Progenitor cell of endocrine pancreas (in vitro differentiated cells): Measurements from ENCODE around the gene OR52E6. TPM values are rescaled to one million over a fixed set of nuclear protein-coding genes. Genes with fewer than 3 reads are reported as not detected.

Source experiments
- DNase-seq: peaks from one replicate; pipeline ENCODE4 v3.0.0; 2021; ENCODE audit warnings: low spot score; ENCODE audit not compliant: unreplicated experiment
- H3K27ac Mint-ChIP-seq: 2 replicates; pipeline ENCODE4 v1.8.0; 2021; ENCODE audit warnings: mild to moderate bottlenecking, moderate library complexity, mixed read lengths
- H3K27me3 Mint-ChIP-seq: 2 replicates; pipeline ENCODE4 v1.8.0; 2021; ENCODE audit warnings: mixed read lengths
- H3K36me3 Mint-ChIP-seq: 2 replicates; pipeline ENCODE4 v1.8.0; 2022; ENCODE audit warnings: mixed read lengths; ENCODE audit not compliant: insufficient read depth
- H3K4me1 Mint-ChIP-seq: 2 replicates; pipeline ENCODE4 v1.8.0; 2021; ENCODE audit warnings: low read depth, mixed read lengths
- H3K4me3 Mint-ChIP-seq: 2 replicates; pipeline ENCODE4 v1.8.0; 2021; ENCODE audit warnings: low read depth, mild to moderate bottlenecking, moderate library complexity, mixed read lengths
- H3K9me3 Mint-ChIP-seq: 2 replicates; pipeline ENCODE4 v1.8.0; 2021; ENCODE audit warnings: low read depth, mixed read lengths
- CTCF ChIP-seq: fragments of 200-600 bp; sonication (generic); IDR thresholded peaks from one replicate; pipeline ENCODE4 v1.5.0; 2021; ENCODE audit warnings: antibody characterized with exemption, mild to moderate bottlenecking; ENCODE audit not compliant: unreplicated experiment
- total RNA-seq: library from RNA; stranded (reverse); gene quantifications from 2 replicates; pipeline ENCODE4 v1.2.1, GENCODE V29; 2021

OR52E6 gene
- total RNA-seq, 1 donor from 2014 or later = not detected

- H3K4me3 Mint-ChIP-seq = no peak overlapping the region
- no peak for TF ChIP-seq CTCF
Observed at GRCh38 chr11:5847711-5848110, 6.0 kb upstream of the OR52E6 start.

DNA sequence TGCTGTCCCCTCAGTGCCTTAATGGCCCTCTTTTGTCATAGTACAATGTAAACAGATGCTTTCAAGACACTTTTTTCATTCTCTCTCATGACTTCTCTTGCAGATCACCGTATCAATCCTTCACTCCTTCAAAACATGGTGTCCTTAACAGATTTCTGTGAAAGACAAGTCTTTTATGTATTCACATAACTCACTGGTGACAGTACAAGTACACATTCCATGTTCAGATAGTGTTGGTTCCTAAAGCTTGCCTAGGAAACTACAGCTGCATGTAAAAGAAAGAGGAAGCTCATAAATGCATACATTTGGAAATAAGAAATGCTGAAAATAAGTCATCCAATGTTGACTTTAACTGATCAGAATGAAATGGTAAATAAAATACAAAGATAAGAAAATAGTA, 5.0 kb upstream of the OR52E6 start:
- no peak for DNase-seq
- H3K4me1 Mint-ChIP-seq = no peaks in the 10 kb centered on the region

More at GRCh38 chr11:5847711-5848110, 6.0 kb upstream of the OR52E6 start:
- H3K9me3 Mint-ChIP-seq = peaks cover 5% of the 10 kb centered on the region
- no peaks in the 10 kb centered on the region for H3K27me3 Mint-ChIP-seq
- DNase-seq = no peak
- H3K4me1 Mint-ChIP-seq = no peaks in the 10 kb centered on the region
- no peak overlapping the region for H3K27ac Mint-ChIP-seq
- H3K36me3 Mint-ChIP-seq = no peaks in the 10 kb centered on the region

GRCh38 chr11:5837695-5838094, 4.0 kb downstream of the OR52E6 start:
- no peaks in the 10 kb centered on the region for H3K27me3 Mint-ChIP-seq
- DNase-seq = no peak
- H3K4me3 Mint-ChIP-seq = no peak overlapping the region
- no peaks in the 10 kb centered on the region for H3K36me3 Mint-ChIP-seq
- H3K4me1 Mint-ChIP-seq = peaks cover 3% of the 10 kb centered on the region
- TF ChIP-seq CTCF = no peak
- no peak overlapping the region for H3K27ac Mint-ChIP-seq
- H3K9me3 Mint-ChIP-seq = peaks cover 8% of the 10 kb centered on the region

More for the DNA sequence above, 5.0 kb upstream of the OR52E6 start:
- Mint-ChIP-seq H3K36me3 (no peaks in the 10 kb centered on the region), H3K4me3 (no peak overlapping the region), H3K27me3 (no peaks in the 10 kb centered on the region), H3K9me3 (peaks cover under 1% of the 10 kb centered on the region), H3K27ac (no peak overlapping the region)
- TF ChIP-seq CTCF = no peak

- Mint-ChIP-seq H3K4me3 (no peak overlapping the region), H3K9me3 (peaks cover 6% of the 10 kb centered on the region), H3K4me1 (peaks cover 3% of the 10 kb centered on the region), H3K27me3 (no peaks in the 10 kb centered on the region), H3K36me3 (no peaks in the 10 kb centered on the region), H3K27ac (no peak overlapping the region)
- no peak for DNase-seq
- TF ChIP-seq CTCF = no peak
Observed at GRCh38 chr11:5833446-5833845, 8.3 kb downstream of the OR52E6 start.

GRCh38 chr11:5831196-5831829, 10.4 kb downstream of the OR52E6 start:
- Mint-ChIP-seq H3K27ac (no peak overlapping the region), H3K9me3 (no peaks in the 10 kb centered on the region), H3K4me3 (no peak overlapping the region), H3K4me1 (no peaks in the 10 kb centered on the region), H3K27me3 (no peaks in the 10 kb centered on the region), H3K36me3 (no peaks in the 10 kb centered on the region)
- no peak for TF ChIP-seq CTCF
- no peak for DNase-seq
